CMK (cell line): ENCODE results near the gene CREB5.

Experiments
- DNase-seq: peaks from one replicate; pipeline ENCODE4 v3.0.0-alpha.2; 2010; ENCODE audit warnings: low read depth

The CREB5 gene

GRCh38 chr7:28855538-28856217 lies 443.4 kb downstream of the CREB5 start:
- no peak for DNase-seq

- DNase-seq = no peak
Measured at GRCh38 chr7:28856656-28857055, 444.3 kb downstream of the CREB5 start.

- DNase-seq = no peak
Measured at GRCh38 chr7:28858206-28858605, 445.9 kb downstream of the CREB5 start.

- no peak for DNase-seq
Measured at GRCh38 chr7:28858895-28859294, 446.6 kb downstream of the CREB5 start.

- no peak for DNase-seq
Measured at GRCh38 chr7:28861825-28862224, 449.5 kb downstream of the CREB5 start.

- DNase-seq = no peak
Measured at GRCh38 chr7:28862595-28863272, 450.4 kb downstream of the CREB5 start.

- no peak for DNase-seq
Measured at GRCh38 chr7:28865601-28866144, 453.4 kb downstream of the CREB5 start.

- no peak for DNase-seq
Measured at GRCh38 chr7:28868712-28869111, 456.4 kb downstream of the CREB5 start.

- no peak for DNase-seq
Measured at GRCh38 chr7:28871077-28871476, 458.8 kb downstream of the CREB5 start.

GRCh38 chr7:28871631-28872030 lies 459.3 kb downstream of the CREB5 start:
- no peak for DNase-seq

- DNase-seq = no peak
Measured at GRCh38 chr7:28872226-28872625, 459.9 kb downstream of the CREB5 start.

- DNase-seq = no peak
Measured at GRCh38 chr7:28873365-28873764, 461.0 kb downstream of the CREB5 start.

GRCh38 chr7:28874001-28874400 lies 461.7 kb downstream of the CREB5 start:
- no peak for DNase-seq
